MM.1S (cell line): ENCODE data around the gene MFF.

Experiments
- EZH2 ChIP-seq: fragments of 300-600 bp; sonication (generic); optimal IDR thresholded peaks from 2 replicates; pipeline ENCODE3; 2017; ENCODE audit warnings: low read depth, mild to moderate bottlenecking, antibody characterized with exemption, low read length, mixed read lengths
- EZH2phosphoT487 ChIP-seq: fragments of 300-600 bp; sonication (generic); IDR thresholded peaks from 2 replicates; pipeline ENCODE4 v1.6.1; 2018; ENCODE audit warnings: antibody characterized with exemption, low read length
- TF ChIP-seq, protein P1 (sequence below): fragments of 300-600 bp; sonication (generic); IDR thresholded peaks from 2 replicates; pipeline ENCODE4 v1.5.1; 2016; ENCODE audit warnings: antibody characterized with exemption, low read length, mixed read lengths

- TF ChIP-seq, protein P1, sequence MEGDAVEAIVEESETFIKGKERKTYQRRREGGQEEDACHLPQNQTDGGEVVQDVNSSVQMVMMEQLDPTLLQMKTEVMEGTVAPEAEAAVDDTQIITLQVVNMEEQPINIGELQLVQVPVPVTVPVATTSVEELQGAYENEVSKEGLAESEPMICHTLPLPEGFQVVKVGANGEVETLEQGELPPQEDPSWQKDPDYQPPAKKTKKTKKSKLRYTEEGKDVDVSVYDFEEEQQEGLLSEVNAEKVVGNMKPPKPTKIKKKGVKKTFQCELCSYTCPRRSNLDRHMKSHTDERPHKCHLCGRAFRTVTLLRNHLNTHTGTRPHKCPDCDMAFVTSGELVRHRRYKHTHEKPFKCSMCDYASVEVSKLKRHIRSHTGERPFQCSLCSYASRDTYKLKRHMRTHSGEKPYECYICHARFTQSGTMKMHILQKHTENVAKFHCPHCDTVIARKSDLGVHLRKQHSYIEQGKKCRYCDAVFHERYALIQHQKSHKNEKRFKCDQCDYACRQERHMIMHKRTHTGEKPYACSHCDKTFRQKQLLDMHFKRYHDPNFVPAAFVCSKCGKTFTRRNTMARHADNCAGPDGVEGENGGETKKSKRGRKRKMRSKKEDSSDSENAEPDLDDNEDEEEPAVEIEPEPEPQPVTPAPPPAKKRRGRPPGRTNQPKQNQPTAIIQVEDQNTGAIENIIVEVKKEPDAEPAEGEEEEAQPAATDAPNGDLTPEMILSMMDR, result no peak
- TF ChIP-seq EZH2 (no peak), EZH2phosphoT487 (no peak)
Observed at GRCh38 chr2:227295806-227296205, 29.2 kb upstream of the MFF start.
